GM12891 (cell line): ENCODE results near the gene CAMK1G.

Experiments used
- PAX5 ChIP-seq: IDR thresholded peaks from 2 replicates; pipeline ENCODE4 v1.6.1; 2011; ENCODE audit warnings: low read length, moderate library complexity, mild to moderate bottlenecking; ENCODE audit not compliant: insufficient read depth, severe bottlenecking
- POLR2A ChIP-seq: IDR thresholded peaks from 2 replicates; pipeline ENCODE4 v1.6.1; 2011; ENCODE audit warnings: low read depth, low read length, control low read depth
- POLR2AphosphoS5 ChIP-seq: IDR thresholded peaks from 2 replicates; pipeline ENCODE4 v1.6.1; 2011; ENCODE audit warnings: low read depth, low read length, control low read depth
- SPI1 ChIP-seq: IDR thresholded peaks from 2 replicates; pipeline ENCODE4 v1.6.1; 2011; ENCODE audit warnings: low read depth, low read length, control low read depth
- TAF1 ChIP-seq: IDR thresholded peaks from 2 replicates; pipeline ENCODE4 v1.6.1; 2011; ENCODE audit warnings: low read depth, low read length, control low read depth

DNA sequence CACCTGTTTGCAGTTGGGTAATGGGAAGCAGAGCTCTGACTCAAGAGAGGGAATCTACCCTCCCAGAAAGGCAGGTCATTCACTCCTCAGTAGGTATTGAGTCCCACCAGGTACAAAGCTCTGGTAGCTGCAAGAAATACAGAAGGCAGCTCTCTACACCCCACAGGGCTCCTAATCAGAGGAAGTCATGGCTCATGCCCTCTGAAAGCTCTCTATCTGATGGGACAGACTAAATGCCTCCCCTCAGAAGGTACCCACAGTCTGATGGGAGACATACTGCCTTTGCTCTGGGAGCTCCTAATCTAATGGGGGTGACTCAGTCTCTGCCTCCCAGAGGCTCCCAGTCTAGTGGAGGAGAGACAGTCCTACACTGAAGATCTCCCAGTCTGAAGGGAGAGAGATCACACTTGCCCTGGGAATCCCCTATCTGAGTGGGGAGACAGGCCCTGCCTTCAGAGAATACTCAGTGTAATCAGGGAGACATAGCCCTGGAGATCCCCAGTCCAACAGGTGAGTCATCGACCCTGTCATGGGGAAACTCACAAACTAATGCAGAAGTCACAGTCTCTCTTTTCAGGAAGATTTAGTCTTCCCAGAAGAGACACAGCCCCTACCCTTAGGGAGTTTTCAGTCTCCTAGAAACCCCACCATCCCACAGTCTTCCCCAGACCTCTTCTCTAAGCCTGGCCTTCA lies 23.7 kb downstream of the CAMK1G start:
- TF ChIP-seq TAF1 (no peak), PAX5 (no peak), POLR2A (no peak), POLR2AphosphoS5 (no peak), SPI1 (no peak)
